H1 (cell line): Measurements from ENCODE around the gene TP63. TPM values are rescaled to one million over a fixed set of nuclear protein-coding genes. Genes with fewer than 3 reads are reported as not detected.

ENCODE experiments used
- CTCF ChIA-PET: fragments of 300-600 bp; sonication (Branson Sonifier 250); formaldehyde crosslinking; loops from one replicate; lab custom pipeline; 2021; ENCODE audit not compliant: partially characterized antibody; lab: Charles Lee
- POLR2A ChIA-PET: fragments of 300-600 bp; sonication (Branson Sonifier 250); formaldehyde crosslinking; loops from one replicate; lab custom pipeline; 2021; ENCODE audit warnings: inconsistent platforms; ENCODE audit not compliant: partially characterized antibody; lab: Charles Lee
- DNase-seq, 2 experiments: peaks; one replicate each; pipeline versions ENCODE4 v3.0.0 to v3.0.0-alpha.2; 2010 to 2022; ENCODE audit warnings: low spot score in 2 of 2, low read depth in 1 of 2, mixed read lengths in 1 of 2
- FAIRE-seq: peaks from 2 replicates; lab custom pipeline; 2011; peaks lifted over from hg19 to GRCh38; lab: Jason Lieb, UNC
- H2AFZ ChIP-seq: 2 replicates; pipeline ENCODE4 v1.8.1; 2012; ENCODE audit warnings: low read length, inconsistent platforms
- H2AK5ac ChIP-seq: 2 replicates; pipeline ENCODE4 v1.6.1; 2013; ENCODE audit warnings: low read depth, low read length
- H2BK120ac ChIP-seq: replicated peaks from 2 replicates; pipeline ENCODE3; 2013; ENCODE audit warnings: low read depth, low read length, inconsistent platforms
- H2BK12ac ChIP-seq: 2 replicates; pipeline ENCODE4 v1.6.1; 2013; ENCODE audit warnings: low read depth, low read length
- H2BK15ac ChIP-seq: 2 replicates; pipeline ENCODE4 v1.6.1; 2013; ENCODE audit warnings: low read length
- H2BK20ac ChIP-seq: 2 replicates; pipeline ENCODE4 v1.6.1; 2013; ENCODE audit warnings: low read length
- H2BK5ac ChIP-seq: 2 replicates; pipeline ENCODE4 v1.6.1; 2013; ENCODE audit warnings: low read depth, low read length
- H3K14ac ChIP-seq: 2 replicates; pipeline ENCODE4 v1.6.1; 2013; ENCODE audit warnings: inconsistent platforms; ENCODE audit not compliant: insufficient read length
- H3K18ac ChIP-seq: 2 replicates; pipeline ENCODE4 v1.6.1; 2013; ENCODE audit warnings: low read length; ENCODE audit errors: extremely low read depth
- H3K23ac ChIP-seq: 2 replicates; pipeline ENCODE4 v1.6.1; 2013; ENCODE audit warnings: inconsistent platforms; ENCODE audit not compliant: insufficient read length
- H3K23me2 ChIP-seq: 2 replicates; pipeline ENCODE4 v1.6.1; 2013; ENCODE audit warnings: low read depth, low read length
- H3K27ac ChIP-seq: 2 replicates; pipeline ENCODE4 v1.6.1; 2011; ENCODE audit warnings: low read depth, low read length, inconsistent platforms
- H3K27me3 ChIP-seq, 4 experiments: replicated peaks in 1 of 4; 1 replicate in 1 of 4; 2 replicates in 3 of 4; pipeline versions ENCODE4 v1.6.1 to v1.8.1; 2011 to 2013; ENCODE audit warnings: low read length in 3 of 4, mild to moderate bottlenecking in 3 of 4, inconsistent platforms in 2 of 4, mixed read lengths in 2 of 4, moderate library complexity in 1 of 4; ENCODE audit not compliant: control insufficient read depth in 3 of 4, insufficient read depth in 3 of 4; ENCODE audit errors: extremely low read depth in 1 of 4
- H3K36me3 ChIP-seq, 4 experiments: 2 replicates each; pipeline versions ENCODE4 v1.6.1 to v1.8.1; 2011 to 2013; ENCODE audit warnings: mild to moderate bottlenecking in 4 of 4, low read length in 3 of 4, moderate library complexity in 2 of 4, control low read depth in 1 of 4, inconsistent platforms in 1 of 4; ENCODE audit not compliant: insufficient read depth in 4 of 4, control insufficient read depth in 2 of 4
- H3K4ac ChIP-seq: replicated peaks from 2 replicates; pipeline ENCODE3; 2013; ENCODE audit warnings: low read length, low read depth, mixed read lengths, inconsistent platforms; ENCODE audit not compliant: insufficient read length
- H3K4me1 ChIP-seq, 4 experiments: replicated peaks in 1 of 4; 1 replicate in 1 of 4; 2 replicates in 3 of 4; pipeline versions ENCODE4 v1.6.1 to v1.8.1; 2011 to 2013; ENCODE audit warnings: low read length in 3 of 4, inconsistent platforms in 2 of 4, mixed read lengths in 1 of 4; ENCODE audit not compliant: insufficient read depth in 4 of 4, control insufficient read depth in 3 of 4
- H3K4me2 ChIP-seq, 2 experiments: 2 replicates each; pipeline versions ENCODE4 v1.6.1 to v1.8.1; 2011 to 2013; ENCODE audit warnings: low read depth in 2 of 2, low read length in 2 of 2, control low read depth in 1 of 2, inconsistent platforms in 1 of 2, mild to moderate bottlenecking in 1 of 2; ENCODE audit not compliant: insufficient read depth in 1 of 2
- H3K4me3 ChIP-seq, 4 experiments: fragments of 200-600, 300-600 bp in 1 of 4; sonication (generic), shearing (Covaris generic), sonication (Bioruptor Twin) in 1 of 4; 2 replicates each; pipeline versions ENCODE4 v1.5.1 to v1.8.1; 2011 to 2016; ENCODE audit warnings: low read length in 4 of 4, low read depth in 3 of 4, control low read depth in 2 of 4, inconsistent platforms in 2 of 4, mild to moderate bottlenecking in 2 of 4, mixed read lengths in 1 of 4, moderate library complexity in 1 of 4; ENCODE audit not compliant: insufficient read depth in 2 of 4; ENCODE audit errors: extremely low read depth in 1 of 4
- H3K56ac ChIP-seq: replicated peaks from 2 replicates; pipeline ENCODE3; 2013; ENCODE audit warnings: low read depth, mild to moderate bottlenecking, mixed read lengths, low read length, inconsistent platforms; ENCODE audit not compliant: insufficient read length
- H3K79me1 ChIP-seq: 2 replicates; pipeline ENCODE4 v1.6.1; 2013; ENCODE audit warnings: low read depth, low read length, control low read depth
- H3K79me2 ChIP-seq, 2 experiments: 2 replicates each; pipeline versions ENCODE4 v1.6.1 to v1.8.1; 2012 to 2013; ENCODE audit warnings: low read length in 2 of 2, mild to moderate bottlenecking in 2 of 2, inconsistent platforms in 1 of 2; ENCODE audit not compliant: insufficient read depth in 2 of 2, control insufficient read depth in 1 of 2
- H3K9ac ChIP-seq, 4 experiments: replicated peaks in 1 of 4; 1 replicate in 1 of 4; 2 replicates in 3 of 4; pipeline versions ENCODE4 v1.6.1 to v1.8.1; 2011 to 2013; ENCODE audit warnings: low read depth in 3 of 4, low read length in 3 of 4, control low read depth in 2 of 4, mild to moderate bottlenecking in 2 of 4, moderate library complexity in 2 of 4, inconsistent platforms in 1 of 4; ENCODE audit errors: extremely low read depth in 1 of 4
- H3K9me3 ChIP-seq, 2 experiments: 2 replicates each; pipeline versions ENCODE4 v1.6.1 to v1.8.1; 2012 to 2013; ENCODE audit warnings: mild to moderate bottlenecking in 2 of 2, moderate library complexity in 2 of 2, control low read depth in 1 of 2, inconsistent platforms in 1 of 2, low read depth in 1 of 2, low read length in 1 of 2, mixed read lengths in 1 of 2; ENCODE audit not compliant: insufficient read depth in 2 of 2
- H4K20me1 ChIP-seq, 2 experiments: replicated peaks in 1 of 2; 2 replicates each; pipeline versions ENCODE3 to v1.8.1; 2011 to 2013; ENCODE audit warnings: inconsistent platforms in 2 of 2, low read length in 2 of 2, mild to moderate bottlenecking in 1 of 2; ENCODE audit not compliant: insufficient read depth in 2 of 2, control insufficient read depth in 1 of 2
- H4K5ac ChIP-seq: 2 replicates; pipeline ENCODE4 v1.6.1; 2013; ENCODE audit warnings: low read length, low read depth, mixed read lengths, inconsistent platforms; ENCODE audit not compliant: insufficient read length
- H4K8ac ChIP-seq: 2 replicates; pipeline ENCODE4 v1.8.0; 2013; ENCODE audit warnings: mild to moderate bottlenecking, moderate library complexity, low read length, inconsistent platforms; ENCODE audit not compliant: insufficient read depth; ENCODE audit errors: extremely low read depth
- H4K91ac ChIP-seq: replicated peaks from 2 replicates; pipeline ENCODE3; 2013; ENCODE audit warnings: low read length, mixed read lengths, inconsistent platforms; ENCODE audit not compliant: insufficient read length
- TAF7 ChIP-seq: optimal IDR thresholded peaks from 2 replicates; pipeline ENCODE3; 2011; ENCODE audit warnings: low read depth, mild to moderate bottlenecking, inconsistent platforms, low read length, moderate library complexity, borderline replicate concordance
- polyA plus RNA-seq, 7 experiments: library from polyadenylated mRNA; depleted of rRNA in 3 of 7; stranded (reverse) in 5 of 7; unstranded in 2 of 7; fragments of >200 nt in 5 of 7; fragments of 200-250 nt in 2 of 7; gene quantifications; 1 replicate in 5 of 7; 2 replicates in 1 of 7; 4 replicates in 1 of 7; pipeline versions ENCODE4 v1.2.1 to v1.2.3, GENCODE V29; 2011 to 2013; ENCODE audit warnings: missing spikeins in 2 of 7, mixed read lengths in 2 of 7
- total RNA-seq: library from RNA; stranded (reverse); fragmentation: NEBNext Ultra II Directional; extraction: Animal tissue kit (Norgen Biotek cat#: 25700); gene quantifications from 2 replicates; pipeline ENCODE4 v1.2.1, GENCODE V29; 2021

Gene TP63
- total and polyA plus RNA-seq, 2 of the 8 experiments (the other 6 are each of a cell fraction or from before 2014, with no cell fraction given) = not detected

DNA sequence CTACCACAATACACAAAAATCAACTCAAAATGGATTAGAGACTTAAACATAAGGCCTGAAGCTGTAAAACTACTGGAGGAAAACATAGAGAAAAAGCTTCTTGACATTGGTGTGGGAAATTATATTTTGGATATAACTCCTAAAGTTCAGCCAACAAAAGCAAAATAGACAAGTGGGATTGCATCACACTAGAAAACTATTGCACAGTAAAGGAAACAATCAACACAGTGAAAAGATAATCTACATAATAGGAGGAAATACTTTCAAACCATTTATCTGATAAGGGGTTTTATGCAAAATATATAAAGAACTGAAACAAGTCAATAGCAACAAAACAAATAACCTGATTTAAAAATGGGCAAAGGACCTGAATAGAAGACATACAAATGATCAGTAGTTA lies 37.6 kb upstream of the TP63 start:
- no peak for DNase-seq
- TF ChIP-seq TAF7 = no peak
- Histone ChIP-seq H3K4me2 (no peak overlapping the region), H3K79me2 (no peaks in the 10 kb centered on the region), H4K91ac (no peak overlapping the region), H2AFZ (no peak overlapping the region), H4K20me1 (no peaks in the 10 kb centered on the region), H3K56ac (no peak overlapping the region), H3K9ac (no peak overlapping the region), H2BK120ac (no peak overlapping the region), H4K8ac (no peak overlapping the region), H3K9me3 (peaks cover 0 to 2% of the 10 kb centered on the region in 2 experiments; a peak in 1 of 4 replicates), H3K18ac (no peak overlapping the region), H2BK5ac (no peak overlapping the region), H2BK20ac (no peak overlapping the region), H3K23me2 (no peaks in the 10 kb centered on the region), H3K36me3 (no peaks in the 10 kb centered on the region), H3K14ac (no peak overlapping the region), H3K23ac (no peak overlapping the region), H2AK5ac (no peak overlapping the region), H3K27me3 (no peaks in the 10 kb centered on the region), H2BK15ac (no peak overlapping the region), H2BK12ac (no peak overlapping the region), H3K27ac (no peak overlapping the region), H3K4ac (no peak overlapping the region), H3K4me1 (no peaks in the 10 kb centered on the region), H3K4me3 (no peak overlapping the region), H4K5ac (no peak overlapping the region), H3K79me1 (no peaks in the 10 kb centered on the region)
- CTCF ChIA-PET = no interaction called here
- FAIRE-seq = no peak
- POLR2A ChIA-PET = no interaction called here
